Mesodermal cell (in vitro differentiated cells): ENCODE data around the gene MCF2L.

Source experiments
- H3K27ac ChIP-seq: 2 replicates; pipeline ENCODE4 v1.7.0; 2013; ENCODE audit warnings: mild to moderate bottlenecking, low read depth, low read length, moderate library complexity; ENCODE audit not compliant: severe bottlenecking
- H3K36me3 ChIP-seq: 2 replicates; pipeline ENCODE4 v1.7.1; 2013; ENCODE audit warnings: mild to moderate bottlenecking, low read length, moderate library complexity; ENCODE audit not compliant: control insufficient read depth, insufficient read depth
- H3K4me1 ChIP-seq: one replicate; pipeline ENCODE4 v1.7.1; 2013; ENCODE audit warnings: mild to moderate bottlenecking, low read length; ENCODE audit not compliant: insufficient read depth, control insufficient read depth, poor library complexity, severe bottlenecking
- H3K4me3 ChIP-seq: 2 replicates; pipeline ENCODE4 v1.7.0; 2013; ENCODE audit warnings: low read length, control low read depth, mild to moderate bottlenecking; ENCODE audit not compliant: insufficient read depth, poor library complexity, severe bottlenecking; ENCODE audit errors: extremely low read depth
- H3K9me3 ChIP-seq: 2 replicates; pipeline ENCODE4 v1.7.1; 2013; ENCODE audit warnings: mild to moderate bottlenecking, low read length, moderate library complexity; ENCODE audit not compliant: control insufficient read depth
- WGBS, 2 experiments: methylation state at CpG; one replicate each; pipeline ENCODE4 v1.1.5; 2013; ENCODE audit warnings: missing lambda C conversion rate in 2 of 2; ENCODE audit not compliant: insufficient coverage in 2 of 2; 5-methylcytosine and 5-hydroxymethylcytosine counted together

MCF2L gene

DNA sequence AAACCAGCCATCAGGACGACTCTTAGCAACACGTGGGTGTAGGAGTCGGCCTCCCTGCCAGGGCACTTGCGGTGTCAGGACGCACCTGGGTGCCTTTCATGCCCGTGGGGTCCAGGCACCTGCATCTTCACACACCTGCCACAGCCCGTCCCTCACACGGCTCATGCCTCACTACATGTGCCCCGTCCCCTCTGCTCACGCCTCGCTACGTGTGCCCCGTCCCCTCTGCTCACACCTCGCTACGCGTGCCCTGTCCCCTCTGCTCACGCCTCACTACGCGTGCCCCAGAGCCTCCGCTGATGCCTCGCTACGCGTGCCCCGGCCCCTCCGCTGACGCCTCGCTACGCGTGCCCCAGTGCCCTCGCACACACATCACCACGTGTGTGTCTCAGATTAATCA, 78.6 kb downstream of the MCF2L start:
- Histone ChIP-seq H3K27ac (no peak overlapping the region), H3K9me3 (no peaks in the 10 kb centered on the region), H3K36me3 (no peaks in the 10 kb centered on the region), H3K4me3 (no peak overlapping the region), H3K4me1 (no peaks in the 10 kb centered on the region)
- WGBS, 2 experiments, result 95 to 96% methylated on average over 31 of the region's 31 CpGs

- H3K9me3 ChIP-seq, result no peaks in the 10 kb centered on the region
- H3K36me3 ChIP-seq, result no peaks in the 10 kb centered on the region
- no peak overlapping the region for H3K27ac ChIP-seq
- H3K4me3 ChIP-seq, result no peak overlapping the region
- no peaks in the 10 kb centered on the region for H3K4me1 ChIP-seq
- 66 to 70% methylated on average over 5 to 6 of the region's 7 CpGs for WGBS, 2 experiments
Measured at GRCh38 chr13:113048766-113049165, 79.8 kb downstream of the MCF2L start.

DNA sequence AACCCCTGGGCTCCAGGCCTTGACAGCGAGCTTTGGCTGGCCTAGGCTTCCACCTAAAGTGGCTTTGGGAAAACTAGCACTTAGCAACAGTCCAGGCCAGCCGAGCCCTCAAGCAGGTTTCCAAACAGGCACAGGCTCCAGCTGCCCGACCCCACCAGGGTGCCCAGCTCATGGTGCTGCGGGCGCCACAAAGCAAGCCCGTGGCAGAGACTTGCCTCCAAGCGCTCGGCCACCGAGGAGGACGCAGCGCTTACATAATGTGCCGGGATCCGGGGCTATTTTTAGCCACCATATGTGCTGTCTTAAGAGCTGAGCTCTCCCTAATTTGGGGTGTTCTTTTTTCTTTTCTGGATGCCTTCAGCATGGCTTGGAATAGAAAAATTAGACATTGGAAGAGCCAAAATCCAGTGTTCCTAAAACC, 80.5 kb downstream of the MCF2L start:
- Histone ChIP-seq H3K4me3 (no peak overlapping the region), H3K4me1 (no peaks in the 10 kb centered on the region), H3K9me3 (no peaks in the 10 kb centered on the region), H3K27ac (no peak overlapping the region), H3K36me3 (no peaks in the 10 kb centered on the region)
- WGBS, 2 experiments, result 94 to 97% methylated on average over 9 to 13 of the region's 13 CpGs

GRCh38 chr13:113049981-113050380, 81.0 kb downstream of the MCF2L start:
- 77 to 78% methylated on average over 5 to 7 of the region's 8 CpGs for WGBS, 2 experiments
- no peaks in the 10 kb centered on the region for H3K36me3 ChIP-seq
- no peaks in the 10 kb centered on the region for H3K9me3 ChIP-seq
- no peak overlapping the region for H3K4me3 ChIP-seq
- H3K27ac ChIP-seq, result no peak overlapping the region
- H3K4me1 ChIP-seq, result no peaks in the 10 kb centered on the region

GRCh38 chr13:113050734-113051431, 81.9 kb downstream of the MCF2L start:
- no peak overlapping the region for H3K27ac ChIP-seq
- H3K4me3 ChIP-seq, result no peak overlapping the region
- H3K36me3 ChIP-seq, result no peaks in the 10 kb centered on the region
- 50 to 51% methylated on average over 39 to 40 of the region's 48 CpGs for WGBS, 2 experiments
- H3K4me1 ChIP-seq, result no peaks in the 10 kb centered on the region
- no peaks in the 10 kb centered on the region for H3K9me3 ChIP-seq

DNA sequence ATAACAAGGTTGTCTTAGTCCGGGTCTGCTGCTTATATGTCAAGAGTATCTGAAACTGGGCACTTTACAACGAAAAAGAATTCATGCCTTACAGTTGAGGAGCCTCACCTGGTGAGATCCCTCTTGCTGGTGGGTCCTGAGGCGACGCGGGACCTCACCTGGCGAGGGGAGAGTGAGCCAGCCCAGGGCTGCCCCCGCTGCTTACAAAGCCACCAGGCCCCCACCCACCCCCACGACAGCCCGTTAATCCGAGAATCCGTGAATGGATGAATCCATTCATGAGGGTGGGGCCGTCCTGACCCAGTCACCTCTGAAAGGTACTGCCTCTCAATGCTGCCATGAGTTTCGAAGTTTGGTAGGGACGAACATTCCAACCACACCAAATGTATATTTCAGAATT, 82.6 kb downstream of the MCF2L start:
- WGBS, 2 experiments, result 92% methylated on average over 8 to 13 of the region's 14 CpGs
- H3K27ac ChIP-seq, result no peak overlapping the region
- H3K9me3 ChIP-seq, result no peaks in the 10 kb centered on the region
- H3K4me1 ChIP-seq, result no peaks in the 10 kb centered on the region
- no peaks in the 10 kb centered on the region for H3K36me3 ChIP-seq
- H3K4me3 ChIP-seq, result no peak overlapping the region

- 88 to 94% methylated on average over 15 to 16 of the region's 16 CpGs for WGBS, 2 experiments
- Histone ChIP-seq H3K4me1 (no peaks in the 10 kb centered on the region), H3K27ac (no peak overlapping the region), H3K9me3 (no peaks in the 10 kb centered on the region), H3K36me3 (no peaks in the 10 kb centered on the region), H3K4me3 (no peak overlapping the region)
Measured at GRCh38 chr13:113052206-113052605, 83.2 kb downstream of the MCF2L start.

GRCh38 chr13:113052971-113053370, 84.0 kb downstream of the MCF2L start:
- H3K9me3 ChIP-seq, result peaks cover 6% of the 10 kb centered on the region
- WGBS, 2 experiments, result 79 to 92% methylated on average over 7 to 12 of the region's 13 CpGs
- no peak overlapping the region for H3K27ac ChIP-seq
- no peak overlapping the region for H3K4me3 ChIP-seq
- H3K36me3 ChIP-seq, result no peaks in the 10 kb centered on the region
- H3K4me1 ChIP-seq, result no peaks in the 10 kb centered on the region

- Histone ChIP-seq H3K27ac (no peak overlapping the region), H3K4me3 (no peak overlapping the region), H3K9me3 (peaks cover 9% of the 10 kb centered on the region), H3K4me1 (no peaks in the 10 kb centered on the region), H3K36me3 (no peaks in the 10 kb centered on the region)
- WGBS, 2 experiments, result 93 to 95% methylated on average over 14 of the region's 14 CpGs
Measured at GRCh38 chr13:113053376-113053775, 84.4 kb downstream of the MCF2L start.

GRCh38 chr13:113053801-113054604, 85.0 kb downstream of the MCF2L start:
- H3K36me3 ChIP-seq, result no peaks in the 10 kb centered on the region
- H3K9me3 ChIP-seq, result peaks cover 9% of the 10 kb centered on the region
- WGBS, 2 experiments, result 87 to 91% methylated on average over 16 to 20 of the region's 31 CpGs
- H3K4me1 ChIP-seq, result no peaks in the 10 kb centered on the region
- H3K4me3 ChIP-seq, result no peak overlapping the region
- no peak overlapping the region for H3K27ac ChIP-seq

GRCh38 chr13:113057084-113057483, 88.1 kb downstream of the MCF2L start:
- WGBS, 2 experiments, result 100% methylated on average over 1 of the region's 1 CpG; no CpG with 5 or more reads in 1 of the 2 experiments
- Histone ChIP-seq H3K27ac (no peak overlapping the region), H3K9me3 (peaks cover 9% of the 10 kb centered on the region), H3K4me1 (no peaks in the 10 kb centered on the region), H3K4me3 (no peak overlapping the region), H3K36me3 (no peaks in the 10 kb centered on the region)
